IMR-90 (cell line): ENCODE results near the gene ZNF598. TPM values are rescaled to one million over a fixed set of nuclear protein-coding genes. Genes with fewer than 3 reads are reported as not detected.

Experiments used
- ATAC-seq: fragments of 200-7000 bp; cut with Tn5 transposase; 2 replicates; pipeline ENCODE4 v1.9.1; 2020; ENCODE audit warnings: low read depth, mild to moderate bottlenecking, moderate library complexity
- BruUV-seq: library from RNA; stranded (reverse); fragments of 400-500 nt; replicated peaks from 2 replicates; lab custom pipeline; 2021; lab: Mats Ljungman, UMichigan
- CTCF ChIA-PET: fragments of 300-600 bp; formaldehyde crosslinking; extraction: SDS; loops from one replicate; lab custom pipeline; 2021; ENCODE audit warnings: antibody characterized with exemption; lab: Yijun Ruan, JAX
- POLR2A ChIA-PET: fragments of 300-600 bp; sonication (Branson Sonifier 250); formaldehyde crosslinking; loops from one replicate; lab custom pipeline; 2022; ENCODE audit warnings: antibody characterized with exemption; ENCODE audit not compliant: unreplicated experiment; lab: Charles Lee
- DNase-seq: peaks from one replicate; pipeline ENCODE4 v3.0.0; 2013
- H2AFZ ChIP-seq: replicated peaks from 2 replicates; pipeline ENCODE3; 2013; ENCODE audit warnings: low read length, mild to moderate bottlenecking; ENCODE audit not compliant: poor library complexity
- H2AK5ac ChIP-seq: 2 replicates; pipeline ENCODE4 v1.6.1; 2013; ENCODE audit warnings: low read depth, low read length, inconsistent platforms
- H2AK9ac ChIP-seq: replicated peaks from 2 replicates; pipeline ENCODE3; 2013; ENCODE audit warnings: mild to moderate bottlenecking, low read depth, low read length, moderate library complexity; ENCODE audit not compliant: poor library complexity
- H2BK120ac ChIP-seq: 2 replicates; pipeline ENCODE4 v1.6.1; 2013; ENCODE audit warnings: low read depth, low read length, inconsistent platforms
- H2BK15ac ChIP-seq: 3 replicates; pipeline ENCODE4 v1.6.1; 2013; ENCODE audit warnings: low read depth, low read length, inconsistent platforms
- H2BK20ac ChIP-seq: 2 replicates; pipeline ENCODE4 v1.6.1; 2013; ENCODE audit warnings: low read depth, mild to moderate bottlenecking, inconsistent platforms, low read length, moderate library complexity
- H2BK5ac ChIP-seq: 2 replicates; pipeline ENCODE4 v1.6.1; 2013; ENCODE audit warnings: mild to moderate bottlenecking, low read depth, low read length, inconsistent platforms; ENCODE audit not compliant: poor library complexity, severe bottlenecking
- H3K14ac ChIP-seq: replicated peaks from 2 replicates; pipeline ENCODE4 v1.6.1; 2013; ENCODE audit warnings: low read depth, low read length, inconsistent platforms
- H3K18ac ChIP-seq: 2 replicates; pipeline ENCODE4 v1.6.1; 2013; ENCODE audit warnings: low read depth, low read length, control low read depth
- H3K23ac ChIP-seq: 2 replicates; pipeline ENCODE4 v1.6.1; 2013; ENCODE audit warnings: low read depth, low read length, inconsistent platforms
- H3K27ac ChIP-seq: 2 replicates; pipeline ENCODE4 v1.5.1; 2013; ENCODE audit warnings: mild to moderate bottlenecking, control low read depth, low read length; ENCODE audit not compliant: insufficient read depth
- H3K27me3 ChIP-seq: 2 replicates; pipeline ENCODE4 v1.6.1; 2013; ENCODE audit warnings: low read length; ENCODE audit not compliant: control insufficient read depth, insufficient read depth
- H3K36me3 ChIP-seq: 2 replicates; pipeline ENCODE4 v1.6.1; 2013; ENCODE audit warnings: low read length, mixed read lengths; ENCODE audit not compliant: control insufficient read depth, insufficient read depth
- H3K4ac ChIP-seq: 2 replicates; pipeline ENCODE4 v1.6.1; 2013; ENCODE audit warnings: low read depth, low read length, inconsistent platforms
- H3K4me1 ChIP-seq: 2 replicates; pipeline ENCODE4 v1.6.1; 2013; ENCODE audit warnings: low read length, mixed read lengths; ENCODE audit not compliant: control insufficient read depth, insufficient read depth
- H3K4me2 ChIP-seq: 2 replicates; pipeline ENCODE4 v1.6.1; 2013; ENCODE audit warnings: low read depth, mild to moderate bottlenecking, control low read depth, low read length, moderate library complexity
- H3K4me3 ChIP-seq: 2 replicates; pipeline ENCODE4 v1.5.1; 2013; ENCODE audit warnings: low read depth, mild to moderate bottlenecking, control low read depth, low read length, moderate library complexity; ENCODE audit not compliant: insufficient read depth
- H3K56ac ChIP-seq: 2 replicates; pipeline ENCODE4 v1.6.1; 2013; ENCODE audit warnings: low read length, inconsistent platforms; ENCODE audit not compliant: insufficient read depth; ENCODE audit errors: extremely low read depth
- H3K79me1 ChIP-seq, 2 experiments: 2 replicates each; pipeline ENCODE4 v1.6.1; 2013; ENCODE audit warnings: low read length in 2 of 2, inconsistent platforms in 1 of 2, low read depth in 1 of 2
- H3K9ac ChIP-seq: 2 replicates; pipeline ENCODE4 v1.6.1; 2013; ENCODE audit warnings: low read depth, low read length, control low read depth
- H3K9me1 ChIP-seq: 2 replicates; pipeline ENCODE4 v1.6.1; 2013; ENCODE audit warnings: low read length, inconsistent platforms; ENCODE audit not compliant: insufficient read depth
- H3K9me3 ChIP-seq: 2 replicates; pipeline ENCODE4 v1.6.1; 2013; ENCODE audit warnings: low read length; ENCODE audit not compliant: control insufficient read depth, insufficient read depth
- H4K20me1 ChIP-seq: 2 replicates; pipeline ENCODE4 v1.6.1; 2013; ENCODE audit warnings: low read length, inconsistent platforms; ENCODE audit not compliant: insufficient read depth
- H4K5ac ChIP-seq: 2 replicates; pipeline ENCODE4 v1.6.1; 2013; ENCODE audit warnings: mild to moderate bottlenecking, low read depth, low read length, control low read depth
- H4K8ac ChIP-seq, 2 experiments: 2 replicates each; pipeline ENCODE4 v1.6.1; 2013; ENCODE audit warnings: low read depth in 2 of 2, low read length in 2 of 2, control low read depth in 1 of 2, inconsistent platforms in 1 of 2
- H4K91ac ChIP-seq: 2 replicates; pipeline ENCODE4 v1.6.1; 2013; ENCODE audit warnings: low read depth, low read length, inconsistent platforms; ENCODE audit not compliant: insufficient read depth
- CHD1 ChIP-seq: IDR thresholded peaks from 2 replicates; pipeline ENCODE4 v1.6.1; 2012; ENCODE audit warnings: low read depth, low read length, improper control_type of control experiment
- FOS ChIP-seq: fragments of 150-350 bp; IDR thresholded peaks from 2 replicates; pipeline ENCODE4 v1.6.1; 2016; ENCODE audit warnings: low read depth, low read length
- MAZ ChIP-seq: IDR thresholded peaks from 2 replicates; pipeline ENCODE4 v1.6.1; 2012; ENCODE audit warnings: low read depth, mild to moderate bottlenecking, low read length, improper control_type of control experiment, moderate library complexity, borderline replicate concordance
- RFX5 ChIP-seq: IDR thresholded peaks from 2 replicates; pipeline ENCODE4 v1.8.0; 2012; ENCODE audit warnings: low read depth, mild to moderate bottlenecking, low read length, moderate library complexity
- WGBS, 2 experiments: methylation state at CpG; one replicate each; pipeline versions ENCODE4 v1.1.5 to v1.1.7; 2013; ENCODE audit warnings: missing lambda C conversion rate in 2 of 2; ENCODE audit not compliant: insufficient read length in 1 of 2; ENCODE audit errors: extremely low coverage in 2 of 2; 5-methylcytosine and 5-hydroxymethylcytosine counted together
- dilution Hi-C: fragments of 300-500 bp; cut with HindIII; formaldehyde crosslinking; loops from one replicate; pipeline ENCODE4 v1.14.3; 2018; ENCODE audit warnings: low sequenced_read_pairs; ENCODE audit not compliant: unreplicated experiment
- in situ Hi-C: fragments of 300-500 bp; cut with MboI; formaldehyde crosslinking; loops from 3 replicates; pipeline ENCODE4 v1.14.3; 2019; ENCODE audit warnings: low sequenced_read_pairs, inconsistent platforms, mixed read lengths
- intact Hi-C: fragments of 100-400 bp; cut with micrococcal nuclease; formaldehyde crosslinking; loops from 2 replicates; pipeline ENCODE4 v1.10.0; 2022
- polyA plus RNA-seq, 3 experiments: library from polyadenylated mRNA; depleted of rRNA; stranded (reverse); fragments of >200 nt; gene quantifications; 2 replicates each; pipeline ENCODE4 v1.2.3, GENCODE V29; 2012; ENCODE audit warnings: low replicate concordance in 1 of 3
- total RNA-seq: library from RNA; depleted of rRNA; stranded (reverse); fragments of >200 nt; gene quantifications from 2 replicates; pipeline ENCODE4 v1.2.3, GENCODE V29; 2012

Gene ZNF598
- total and polyA plus RNA-seq, 2 of the 4 experiments (the other 2 are of a cell fraction): 3.4 to 36.4 TPM

DNA sequence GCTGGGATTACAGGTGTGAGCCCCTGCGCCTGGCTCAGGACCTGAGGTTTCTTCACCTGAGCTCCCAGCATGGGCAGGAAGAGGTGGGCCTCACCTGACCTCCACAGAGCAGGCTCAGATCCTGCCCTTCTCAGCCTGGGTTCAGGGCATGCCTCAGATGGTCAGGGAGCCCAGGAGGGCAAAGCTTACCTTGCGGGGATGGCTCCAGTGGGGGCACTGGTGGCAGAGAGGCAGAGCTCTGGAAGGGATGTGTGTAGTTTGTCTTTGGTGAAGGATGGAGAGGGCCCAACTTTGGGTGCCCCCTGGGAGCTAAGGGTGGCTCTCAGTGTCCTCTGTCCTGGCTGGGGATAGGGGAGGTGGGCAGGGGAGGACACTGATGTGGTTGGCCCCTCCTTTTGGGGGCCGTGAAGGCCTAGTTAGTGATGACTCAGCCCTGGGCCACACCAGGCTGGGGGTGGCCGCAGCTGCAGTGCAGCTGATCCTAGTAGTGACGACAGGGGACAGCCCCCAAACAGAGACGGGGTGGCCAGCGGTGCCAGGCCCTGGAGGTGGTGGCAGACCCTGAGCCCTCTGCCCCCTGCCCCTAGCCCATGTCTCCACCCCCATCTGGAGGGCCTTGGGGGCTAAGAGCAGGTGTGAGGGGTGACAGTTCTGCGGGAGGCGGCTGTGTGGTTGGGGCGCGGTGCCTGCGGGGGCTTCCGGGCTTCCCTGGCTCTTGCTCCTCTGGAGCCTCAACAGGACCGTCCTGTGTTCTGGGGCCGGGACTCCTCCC, 22.9 kb upstream of the ZNF598 start:
- Histone ChIP-seq H3K4me3 (no peak overlapping the region), H3K27me3 (no peaks in the 10 kb centered on the region), H3K14ac (peak overlapping the region; percentile 41), H2BK15ac (peak overlapping the region; percentile 98), H3K9me3 (no peaks in the 10 kb centered on the region), H4K91ac (peak overlapping the region; percentile 100), H2BK20ac (peak overlapping the region; percentile 58), H3K23ac (peak overlapping the region; percentile 65; the same call in 1 of the 2 replicates), H4K8ac (peak overlapping the region; percentile 87 to 100), H4K5ac (peak overlapping the region; percentile 59), H3K79me1 (peaks cover 17 to 79% of the 10 kb centered on the region in 2 experiments), H2BK5ac (peak overlapping the region; percentile 97), H3K18ac (peak overlapping the region; percentile 11; the same call in 1 of the 2 replicates), H3K36me3 (peaks cover 33% of the 10 kb centered on the region), H2AK9ac (peak overlapping the region; percentile 100), H2AFZ (peak overlapping the region; percentile 83), H3K4me2 (peak overlapping the region; percentile 31; the same call in 1 of the 2 replicates), H3K4me1 (peaks cover 54% of the 10 kb centered on the region), H3K56ac (peak overlapping the region; percentile 57; the same call in 1 of the 2 replicates), H3K9ac (peak overlapping the region; percentile 74), H3K4ac (peak overlapping the region; percentile 99), H4K20me1 (peaks cover 13% of the 10 kb centered on the region), H3K9me1 (peaks cover 18% of the 10 kb centered on the region), H2BK120ac (peak overlapping the region; percentile 97), H3K27ac (peak overlapping the region; percentile 98), H2AK5ac (peak overlapping the region; percentile 99)
- 20% methylated on average over 1 of the region's 15 CpGs; no CpG with 5 or more reads in 1 of the 2 experiments for WGBS, 2 experiments
- DNase-seq: peak; percentile 49
- dilution Hi-C loops (no loop called here), in situ Hi-C loops (no loop called here), intact Hi-C loops (no loop called here)
- BruUV-seq: no TSS peak
- POLR2A ChIA-PET: interaction anchor here (1.2 kb wide), 1 partner anchor 12 kb away, joined by 6 read pairs; no protein-coding TSS in a partner anchor
- CTCF ChIA-PET: interaction anchor here (1.0 kb wide), 1 partner anchor 114 kb away, joined by 3 read pairs; no protein-coding TSS in a partner anchor
- TF ChIP-seq RFX5 (no peak), MAZ (peak; percentile 57; the same call in 1 of the 2 replicates), FOS (peak; percentile 34; the same call in 1 of the 2 replicates), CHD1 (no peak)
- ATAC-seq: peak; percentile 7; the same call in 1 of the 2 replicates
